Kidney (tissue), 14 donors: ENCODE measurements around the gene NPEPL1. TPM values are rescaled to one million over a fixed set of nuclear protein-coding genes. Genes with fewer than 3 reads are reported as not detected.

Experiments used
- DNase-seq, 5 donors: peaks; one replicate each; pipeline ENCODE4 v3.0.0-alpha.2; 2013 to 2020
- FAIRE-seq: peaks from 2 replicates; lab custom pipeline; 2012; peaks lifted over from hg19 to GRCh38; lab: Jason Lieb, UNC
- H3K27ac ChIP-seq, 2 donors: one replicate each; pipeline ENCODE4 v1.7.0; 2013; ENCODE audit warnings: low read depth in 2 of 2, low read length in 2 of 2, inconsistent platforms in 1 of 2
- H3K27me3 ChIP-seq: one replicate; pipeline ENCODE4 v1.7.1; 2013; ENCODE audit warnings: low read length, inconsistent platforms; ENCODE audit not compliant: control insufficient read depth, insufficient read depth
- H3K36me3 ChIP-seq, 3 donors: one replicate each; pipeline versions ENCODE4 v1.7.0 to v1.7.1; 2013; ENCODE audit warnings: low read length in 3 of 3, control low read depth in 1 of 3, inconsistent platforms in 1 of 3; ENCODE audit not compliant: insufficient read depth in 3 of 3, control insufficient read depth in 2 of 3
- H3K4me1 ChIP-seq, 3 donors: one replicate each; pipeline versions ENCODE4 v1.7.0 to v1.7.1; 2013; ENCODE audit warnings: low read length in 3 of 3, inconsistent platforms in 1 of 3, low read depth in 1 of 3; ENCODE audit not compliant: control insufficient read depth in 2 of 3, insufficient read depth in 2 of 3
- H3K4me3 ChIP-seq, 3 donors: one replicate each; pipeline versions ENCODE4 v1.7.0 to v1.8.1; 2013; ENCODE audit warnings: low read length in 3 of 3, control low read depth in 1 of 3, inconsistent platforms in 1 of 3
- H3K9ac ChIP-seq, 3 donors: one replicate each; pipeline versions ENCODE4 v1.7.0 to v1.7.1; 2013; ENCODE audit warnings: low read length in 3 of 3, control low read depth in 1 of 3, inconsistent platforms in 1 of 3
- H3K9me3 ChIP-seq, 3 donors: one replicate each; pipeline versions ENCODE4 v1.7.0 to v1.7.1; 2013; ENCODE audit warnings: low read length in 3 of 3, control low read depth in 1 of 3, inconsistent platforms in 1 of 3; ENCODE audit not compliant: control insufficient read depth in 2 of 3, insufficient read depth in 1 of 3
- CTCF ChIP-seq: IDR thresholded peaks from 3 replicates; pipeline ENCODE4 v1.5.1; 2012; ENCODE audit warnings: mild to moderate bottlenecking, moderate library complexity, borderline replicate concordance; ENCODE audit not compliant: insufficient read depth; ENCODE audit errors: extremely low read depth
- intact Hi-C: fragments of 100-400 bp; cut with DNase I; formaldehyde crosslinking; loops from one replicate; pipeline ENCODE4 v1.11.1; 2022
- polyA plus RNA-seq: library from polyadenylated mRNA; stranded (reverse); fragments of 350-450 nt; fragmentation: Illumina TruSeq; extraction: RNeasy Lipid Tissue Mini Kit (QIAGEN cat#74804); gene quantifications from one replicate; pipeline ENCODE4 v1.2.3, GENCODE V29; 2014; ENCODE audit warnings: low read depth, low replicate concordance; ENCODE audit not compliant: insufficient read depth
- total RNA-seq: library from RNA; stranded (reverse); fragmentation: NEBNext Ultra II Directional; extraction: Animal tissue kit (Norgen Biotek cat#: 25700); gene quantifications from one replicate; pipeline ENCODE4 v1.2.1, GENCODE V29; 2021
- donor health status: control.
- donor health status: control.
- donor health status: control.
- donor health status: control.
- donor health status: control.
- donor health status: DM: yes; HTN: yes; CAD: no.
- donor health status: Normal renal cell carcinoma (clear cell type).

Gene NPEPL1
- total and polyA plus RNA-seq, 2 donors from 2014 or later, result 39.7 to 60.2 TPM

GRCh38 chr20:58682656-58683531 is 9.7 kb upstream of the NPEPL1 start:
- intact Hi-C loops, result no loop called here
- FAIRE-seq, result no peak
- Histone ChIP-seq H3K9ac (no peak overlapping the region), H3K27me3 (no peaks in the 10 kb centered on the region), H3K4me3 (no peak overlapping the region), H3K36me3 (peaks cover 0 to 14% (median 6%) of the 10 kb centered on the region in 3 donors), H3K4me1 (no peaks in the 10 kb centered on the region), H3K9me3 (no peaks in the 10 kb centered on the region), H3K27ac (no peak overlapping the region)
- no peak for DNase-seq
- TF ChIP-seq CTCF, result no peak

GRCh38 chr20:58684291-58684690 is 8.3 kb upstream of the NPEPL1 start:
- Histone ChIP-seq H3K27ac (peak overlapping the region in 1 of 2 donors; percentile 45), H3K27me3 (no peaks in the 10 kb centered on the region), H3K4me1 (peaks cover 0 to 4% (median 0%) of the 10 kb centered on the region in 3 donors), H3K9ac (no peak overlapping the region), H3K36me3 (peaks cover 0 to 12% (median 6%) of the 10 kb centered on the region in 3 donors), H3K9me3 (no peaks in the 10 kb centered on the region), H3K4me3 (no peak overlapping the region)
- DNase-seq (peak in 1 of 5 donors; percentile 34), FAIRE-seq (no peak)
- intact Hi-C loops, result no loop called here
- no peak for TF ChIP-seq CTCF

- Histone ChIP-seq H3K4me3 (no peak overlapping the region), H3K9me3 (no peaks in the 10 kb centered on the region), H3K27me3 (no peaks in the 10 kb centered on the region), H3K36me3 (no peaks in the 10 kb centered on the region), H3K27ac (no peak overlapping the region), H3K4me1 (peaks cover 0 to 4% (median 0%) of the 10 kb centered on the region in 3 donors), H3K9ac (no peak overlapping the region)
- intact Hi-C loops, result no loop called here
- FAIRE-seq (no peak), DNase-seq (no peak)
- TF ChIP-seq CTCF, result no peak
These were observed 6.6 kb upstream of the NPEPL1 start for GRCh38 chr20:58685988-58686387.
